GM19455 (cell line): ENCODE measurements around the gene FRAS1.
"Not testable (repeated sequence)": the region's sequence is repeated elsewhere in the genome, so short reads cannot be mapped to it uniquely, and the experiment has no call there.

Experiments used
- ATAC-seq: cut with Tn5 transposase; IDR thresholded peaks from one replicate; pipeline ENCODE4 v1.9.1; 2021; ENCODE audit not compliant: unreplicated experiment

Gene FRAS1

GRCh38 chr4:78484574-78484973 is 427.5 kb downstream of the FRAS1 start:
- ATAC-seq: no peak

GRCh38 chr4:78493731-78494130 is 436.6 kb downstream of the FRAS1 start:
- ATAC-seq: no peak

DNA sequence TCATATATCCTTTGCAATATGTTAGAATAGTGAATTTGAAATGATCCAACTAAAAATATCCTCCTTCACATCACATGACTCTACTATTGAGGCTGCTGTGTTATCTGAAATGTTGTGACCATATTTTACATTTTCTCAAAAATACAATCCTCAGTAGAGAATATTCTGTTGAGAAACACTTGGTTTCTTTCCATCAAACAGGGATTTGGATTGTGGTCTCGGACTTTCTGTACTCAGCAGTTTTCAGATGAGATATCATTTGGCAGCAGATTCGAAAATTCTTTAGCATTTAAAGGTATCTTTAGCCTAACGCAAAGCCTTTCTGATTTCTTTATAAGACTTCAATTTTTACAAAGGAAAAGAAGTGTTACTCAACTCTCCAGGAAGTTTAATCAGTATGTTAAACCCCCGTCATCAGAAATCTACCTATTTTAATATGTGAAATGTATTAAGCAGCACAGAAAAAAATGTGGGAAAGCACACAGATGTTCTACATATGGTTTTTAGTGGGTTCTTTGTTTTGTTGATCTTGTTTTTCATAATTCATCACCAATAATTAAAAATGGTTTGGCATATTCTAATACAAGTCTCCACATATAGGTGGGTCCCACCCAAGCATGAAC is 439.0 kb downstream of the FRAS1 start:
- no peak for ATAC-seq

DNA sequence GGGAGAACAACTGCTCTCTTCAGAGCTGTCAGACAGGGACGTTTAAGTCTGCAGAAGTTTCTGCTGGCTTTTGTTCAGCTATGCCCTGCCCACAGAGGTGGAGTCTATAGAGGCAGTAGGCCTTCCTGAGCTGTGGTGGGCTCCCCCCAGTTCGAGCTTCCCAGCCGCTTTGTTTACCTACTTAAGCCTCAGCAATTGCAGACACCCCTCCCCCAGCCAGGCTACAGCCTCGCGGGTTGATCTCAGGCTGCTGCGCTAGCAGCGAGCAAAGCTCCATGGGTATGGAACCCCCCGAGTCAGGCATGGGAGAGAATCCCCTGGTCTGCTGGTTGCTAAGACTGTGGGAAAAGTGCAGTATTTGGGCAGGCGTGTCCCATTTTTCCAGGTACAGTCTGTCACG is 449.1 kb downstream of the FRAS1 start:
- ATAC-seq: not testable (repeated sequence)

GRCh38 chr4:78509043-78509442 is 451.9 kb downstream of the FRAS1 start:
- no peak for ATAC-seq

GRCh38 chr4:78510108-78510507 is 453.0 kb downstream of the FRAS1 start:
- no peak for ATAC-seq

GRCh38 chr4:78510681-78511080 is 453.6 kb downstream of the FRAS1 start:
- no peak for ATAC-seq

- ATAC-seq: no peak
Measured at GRCh38 chr4:78512357-78512920, 455.3 kb downstream of the FRAS1 start.

DNA sequence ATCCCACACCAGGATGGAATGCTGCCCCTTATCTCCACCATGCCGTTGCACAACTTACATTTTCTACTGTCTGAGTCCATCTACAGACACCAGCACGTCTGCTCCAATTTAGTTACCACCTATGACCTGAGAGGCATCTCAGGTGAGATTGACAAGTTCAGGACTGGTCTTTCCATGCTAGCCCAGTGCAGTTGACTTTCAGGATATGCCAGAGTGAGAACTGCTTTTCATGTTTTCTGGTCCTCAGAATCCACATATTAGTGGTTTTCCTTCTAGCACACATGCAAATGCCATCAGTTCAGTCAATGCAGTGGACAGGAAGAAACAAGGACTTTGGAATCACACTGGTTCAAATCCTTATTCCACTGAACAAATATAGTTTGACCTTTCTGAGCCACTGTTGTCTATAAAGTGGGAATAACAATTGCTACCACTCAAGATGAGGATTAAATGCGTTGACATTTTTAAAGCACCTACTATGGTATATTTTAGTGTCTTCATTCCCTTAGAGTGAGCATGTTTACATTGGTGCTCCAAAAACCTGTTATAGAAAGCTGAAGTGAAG is 456.4 kb downstream of the FRAS1 start:
- no peak for ATAC-seq

- ATAC-seq: no peak
Measured at GRCh38 chr4:78517050-78517652, 460.0 kb downstream of the FRAS1 start.

DNA sequence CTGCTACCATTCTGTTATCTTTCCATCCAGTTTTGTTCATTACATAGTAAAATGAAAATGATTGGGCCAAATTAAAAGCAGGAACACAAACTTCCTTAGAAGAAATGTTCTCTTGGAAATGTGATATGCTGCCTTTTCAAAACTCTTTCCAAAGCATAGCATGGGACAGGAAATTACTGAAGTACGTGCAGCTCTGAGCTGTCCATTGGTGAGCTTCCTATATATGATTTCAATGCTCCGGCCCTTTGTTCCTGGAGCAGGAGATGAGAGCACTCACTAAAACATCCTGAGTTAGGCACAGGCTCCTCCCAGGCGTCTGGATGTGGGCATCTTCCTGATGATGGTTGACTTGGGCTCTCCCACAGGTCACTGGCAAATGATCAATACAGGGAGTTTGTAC is 461.4 kb downstream of the FRAS1 start:
- ATAC-seq: no peak

- no peak for ATAC-seq
Measured at GRCh38 chr4:78519962-78520361, 462.8 kb downstream of the FRAS1 start.

- no peak for ATAC-seq
Measured at GRCh38 chr4:78520808-78521226, 463.7 kb downstream of the FRAS1 start.

DNA sequence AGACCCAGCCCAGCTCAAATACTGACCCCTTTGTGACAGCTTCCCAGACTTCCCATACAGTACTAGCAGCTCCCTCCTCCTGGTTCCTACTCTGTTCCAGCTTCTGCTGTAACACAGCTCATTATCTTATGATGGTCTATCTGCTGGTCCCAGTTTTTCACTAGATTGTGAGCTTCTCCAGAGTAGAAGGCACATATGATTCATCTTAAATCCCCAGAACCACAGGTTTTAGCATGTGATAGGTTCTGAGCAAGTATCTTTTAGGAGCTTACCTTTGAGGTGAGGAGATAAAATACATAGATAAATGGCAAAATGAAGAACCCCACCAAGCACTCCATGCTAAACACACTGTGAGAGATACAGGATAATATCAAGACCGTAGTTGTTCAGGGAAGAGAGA is 466.9 kb downstream of the FRAS1 start:
- no peak for ATAC-seq

- no peak for ATAC-seq
Measured at GRCh38 chr4:78525559-78525958, 468.4 kb downstream of the FRAS1 start.

- no peak for ATAC-seq
Measured at GRCh38 chr4:78527103-78527502, 470.0 kb downstream of the FRAS1 start.

DNA sequence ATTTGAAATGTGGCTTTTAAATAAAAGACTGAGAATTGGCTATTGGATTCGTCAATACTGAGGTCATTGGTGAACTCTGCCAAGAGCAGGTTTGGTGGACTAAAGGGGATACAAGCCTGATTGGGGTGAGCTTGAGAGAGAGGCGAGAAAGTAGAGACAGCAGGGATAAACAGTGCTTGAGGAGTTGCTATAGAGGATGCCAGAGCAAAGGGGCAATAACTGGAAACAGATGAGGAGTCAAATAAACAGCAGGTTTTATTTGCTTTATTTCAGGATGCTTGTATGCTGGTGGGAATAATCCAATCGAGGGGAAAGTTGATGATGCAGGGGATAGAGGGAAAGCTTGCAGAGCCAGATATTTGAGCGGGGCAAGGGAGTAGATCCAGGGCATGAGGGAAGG is 470.4 kb downstream of the FRAS1 start:
- ATAC-seq: no peak

GRCh38 chr4:78528327-78528726 is 471.2 kb downstream of the FRAS1 start:
- no peak for ATAC-seq

DNA sequence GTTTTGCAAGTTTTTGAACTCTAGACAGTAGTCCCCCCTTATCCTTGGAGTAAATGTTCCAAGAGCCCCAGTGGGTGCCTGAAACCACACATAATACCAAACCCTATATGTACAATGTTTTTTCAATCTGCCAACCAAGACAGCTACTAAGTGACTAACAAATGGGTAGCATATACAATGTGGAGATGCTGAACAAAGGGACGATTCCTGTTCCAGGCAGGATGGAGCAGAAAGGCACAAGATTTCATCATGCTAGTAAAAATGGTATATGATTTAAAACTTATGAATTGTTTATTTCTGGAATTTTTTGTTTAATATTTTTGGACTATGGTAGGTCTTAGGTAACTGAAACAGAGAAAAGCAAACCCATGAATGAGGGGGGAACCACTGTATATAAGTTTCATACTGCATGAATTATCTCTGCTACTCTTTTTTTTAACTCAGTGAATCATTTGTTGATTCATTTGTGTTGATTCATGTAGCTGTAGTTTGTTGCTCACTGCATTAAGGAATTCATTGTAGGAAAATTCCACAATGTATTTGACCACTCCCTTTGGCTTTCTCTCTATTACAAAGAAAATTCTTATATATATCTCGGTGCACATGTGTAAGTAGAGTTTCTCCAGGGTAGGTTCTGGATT is 472.6 kb downstream of the FRAS1 start:
- ATAC-seq: no peak

- no peak for ATAC-seq
Measured at GRCh38 chr4:78532046-78532445, 474.9 kb downstream of the FRAS1 start.

GRCh38 chr4:78533854-78534253 is 476.7 kb downstream of the FRAS1 start:
- no peak for ATAC-seq
